GM13976 (cell line): ENCODE measurements around the gene ABR.

Experiments used
- DNase-seq: peaks from one replicate; pipeline ENCODE4 v3.0.0; 2012; ENCODE audit warnings: low spot score
- in situ Hi-C: fragments of 300-500 bp; cut with MboI; formaldehyde crosslinking; loops from one replicate; pipeline ENCODE4 v1.12.0; 2022; ENCODE audit warnings: low sequenced_read_pairs, mixed read lengths, inconsistent platforms; ENCODE audit not compliant: unreplicated experiment
- TF ChIP-seq, protein P1 (sequence below): IDR thresholded peaks from 2 replicates; pipeline ENCODE4 v1.5.1; 2012; ENCODE audit warnings: borderline replicate concordance, mild to moderate bottlenecking; ENCODE audit not compliant: insufficient read depth; ENCODE audit errors: extremely low read depth, missing control alignments, control extremely low read depth

ABR gene

DNA sequence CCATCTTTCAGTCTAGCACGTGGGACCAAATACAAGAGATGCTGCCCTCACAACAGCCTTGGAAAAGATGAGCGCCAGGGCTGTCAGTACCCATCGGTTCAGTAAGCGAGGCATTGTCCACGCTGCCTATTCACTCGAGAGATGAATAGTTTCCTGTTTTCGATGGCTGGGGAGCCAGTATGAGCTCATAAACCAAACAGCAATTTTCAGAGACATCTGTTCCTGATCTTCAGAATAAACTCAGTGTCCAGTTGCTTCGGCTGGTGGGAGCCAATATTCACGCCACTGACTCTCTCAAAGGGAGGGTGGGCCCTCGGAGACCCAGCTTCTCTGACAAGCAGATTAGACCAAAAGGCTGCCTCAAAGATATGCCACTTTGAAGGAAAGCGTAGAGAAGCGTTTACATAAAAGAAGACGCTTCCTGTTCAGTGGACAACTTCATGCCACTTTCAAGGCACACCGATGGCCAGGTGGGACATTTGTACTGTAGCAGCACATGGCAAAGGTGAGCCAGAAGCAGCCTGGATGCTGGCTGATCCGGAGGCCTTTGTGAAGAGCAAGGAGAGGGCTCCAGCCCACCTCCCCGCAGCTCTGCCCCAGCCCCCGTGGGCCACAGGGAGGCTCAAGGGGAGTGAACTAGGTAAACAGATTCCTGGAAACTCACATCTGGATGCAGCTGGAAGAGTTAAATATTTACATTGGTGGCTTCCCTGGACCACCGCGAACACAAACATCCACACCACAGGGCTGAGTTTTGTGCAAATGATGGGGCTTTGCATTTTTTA lies 176.8 kb downstream of the ABR start:
- DNase-seq = no peak
- TF ChIP-seq, protein P1, sequence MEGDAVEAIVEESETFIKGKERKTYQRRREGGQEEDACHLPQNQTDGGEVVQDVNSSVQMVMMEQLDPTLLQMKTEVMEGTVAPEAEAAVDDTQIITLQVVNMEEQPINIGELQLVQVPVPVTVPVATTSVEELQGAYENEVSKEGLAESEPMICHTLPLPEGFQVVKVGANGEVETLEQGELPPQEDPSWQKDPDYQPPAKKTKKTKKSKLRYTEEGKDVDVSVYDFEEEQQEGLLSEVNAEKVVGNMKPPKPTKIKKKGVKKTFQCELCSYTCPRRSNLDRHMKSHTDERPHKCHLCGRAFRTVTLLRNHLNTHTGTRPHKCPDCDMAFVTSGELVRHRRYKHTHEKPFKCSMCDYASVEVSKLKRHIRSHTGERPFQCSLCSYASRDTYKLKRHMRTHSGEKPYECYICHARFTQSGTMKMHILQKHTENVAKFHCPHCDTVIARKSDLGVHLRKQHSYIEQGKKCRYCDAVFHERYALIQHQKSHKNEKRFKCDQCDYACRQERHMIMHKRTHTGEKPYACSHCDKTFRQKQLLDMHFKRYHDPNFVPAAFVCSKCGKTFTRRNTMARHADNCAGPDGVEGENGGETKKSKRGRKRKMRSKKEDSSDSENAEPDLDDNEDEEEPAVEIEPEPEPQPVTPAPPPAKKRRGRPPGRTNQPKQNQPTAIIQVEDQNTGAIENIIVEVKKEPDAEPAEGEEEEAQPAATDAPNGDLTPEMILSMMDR = no peak
- in situ Hi-C loops = no loop called here

DNA sequence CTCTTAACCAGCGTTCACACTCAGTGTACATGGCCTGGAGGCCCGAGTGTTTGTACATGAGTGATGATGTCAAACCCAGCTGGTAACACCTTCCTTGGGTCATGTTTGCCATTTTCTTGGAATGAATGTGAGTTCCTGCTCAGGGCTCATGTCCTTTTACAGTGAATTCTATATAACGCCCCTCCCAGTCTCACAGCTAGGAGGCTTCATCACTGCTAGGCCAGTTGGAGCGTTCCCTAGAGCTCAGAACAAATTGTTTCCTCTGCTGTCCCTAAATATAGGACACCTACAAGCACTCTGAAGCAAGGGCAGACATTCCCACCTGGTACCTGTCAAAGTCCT lies 177.4 kb downstream of the ABR start:
- in situ Hi-C loops = no loop called here
- no peak for DNase-seq
- TF ChIP-seq, protein P1 = no peak

DNA sequence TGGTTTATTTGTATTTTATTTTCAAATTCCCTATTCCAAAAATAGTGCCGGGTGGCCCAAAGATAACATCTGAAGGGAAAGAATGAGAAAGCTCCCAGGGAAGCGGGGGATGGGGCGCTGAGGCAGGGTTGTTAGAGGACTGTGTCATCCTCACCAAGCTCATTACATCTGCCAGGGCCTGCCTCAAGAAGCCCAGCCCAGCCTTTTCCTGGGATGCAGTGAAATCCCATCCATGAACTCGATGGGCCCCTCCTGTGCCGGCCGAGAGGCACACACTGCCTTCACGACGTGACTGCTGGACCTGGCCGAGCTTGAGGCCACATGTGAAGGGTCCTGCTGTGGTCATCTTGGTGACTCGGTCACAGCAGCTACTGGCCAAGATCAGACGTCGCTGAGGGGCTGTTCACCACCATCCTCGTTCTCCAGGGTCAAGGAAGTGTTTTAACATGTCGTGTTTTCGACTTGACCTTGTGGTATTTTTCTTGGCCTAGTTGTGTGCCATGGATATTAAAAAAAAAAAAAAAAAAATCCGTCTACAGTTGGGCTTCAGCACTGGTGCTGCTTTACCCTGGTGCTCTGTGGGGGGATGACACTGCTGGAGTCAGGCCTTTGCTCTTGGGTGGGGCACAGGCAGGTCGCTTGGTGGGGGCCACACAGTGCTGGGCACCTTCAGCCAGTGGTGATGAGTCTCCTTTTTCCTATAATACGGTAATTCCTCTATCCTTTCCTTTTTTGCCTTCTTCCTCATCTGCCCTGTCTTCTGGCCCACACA lies 178.0 kb downstream of the ABR start:
- in situ Hi-C loops = no loop called here
- TF ChIP-seq, protein P1 = no peak
- no peak for DNase-seq

DNA sequence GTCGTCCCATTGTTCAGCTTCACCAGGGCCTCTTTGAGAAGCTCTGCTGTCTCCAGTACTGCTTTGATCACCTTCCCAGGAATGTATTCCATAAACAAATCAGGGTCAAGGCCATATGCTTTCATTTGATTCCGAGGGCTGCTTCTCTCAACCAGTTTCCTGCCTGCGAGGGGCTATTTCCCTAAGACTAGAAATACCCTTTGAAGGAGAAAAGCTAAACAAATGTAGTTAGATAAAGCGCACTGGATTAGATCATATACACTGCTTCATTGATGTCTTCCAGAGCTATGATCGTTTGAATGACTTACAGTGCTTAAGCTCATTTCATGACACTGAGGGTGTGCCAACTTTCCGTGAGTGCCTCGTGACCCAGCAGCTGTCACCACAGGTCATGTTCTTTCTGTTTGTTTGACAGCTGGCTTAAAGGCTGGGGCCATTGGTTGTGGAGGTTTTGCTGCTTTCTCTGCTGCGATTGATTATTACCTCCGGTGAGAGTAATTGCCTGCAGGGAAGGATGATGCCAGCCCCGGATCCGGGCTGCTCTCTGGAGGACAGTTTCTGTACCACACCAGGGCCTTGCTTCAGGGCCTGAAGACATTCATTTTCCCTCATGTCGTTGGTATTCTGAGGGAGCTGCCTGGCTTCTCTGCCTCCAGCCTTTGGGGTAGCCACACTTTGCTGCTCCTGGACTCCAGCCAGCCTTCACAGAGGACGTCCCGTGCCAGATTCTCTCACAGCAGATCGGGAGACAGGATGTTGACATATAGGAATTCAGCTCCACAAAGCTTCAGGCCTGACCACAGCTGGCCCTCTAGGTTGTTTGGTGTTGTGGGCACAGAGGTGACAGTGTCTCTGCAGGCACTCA lies 179.0 kb downstream of the ABR start:
- in situ Hi-C loops = no loop called here
- TF ChIP-seq, protein P1 = no peak
- DNase-seq = no peak

DNA sequence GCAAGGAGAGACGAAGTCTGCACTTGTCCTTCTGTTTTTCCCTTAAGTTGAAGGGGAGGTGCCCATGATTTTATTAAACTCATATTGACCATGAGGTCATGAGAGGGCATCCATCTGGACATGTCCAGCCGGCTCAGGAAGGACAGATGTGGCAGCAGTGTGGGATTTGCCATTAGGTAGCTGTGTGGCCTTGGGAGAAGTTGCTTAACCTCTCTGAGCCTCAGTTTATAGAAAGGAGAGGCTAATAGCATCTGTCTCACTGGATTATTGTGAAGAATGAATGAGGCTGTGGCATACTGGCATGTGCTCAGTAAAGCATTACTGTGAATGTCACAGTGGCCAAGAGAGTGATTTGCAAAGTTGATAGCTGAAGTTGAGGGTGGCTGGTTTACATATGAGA lies 181.7 kb downstream of the ABR start:
- in situ Hi-C loops = no loop called here
- no peak for DNase-seq
- TF ChIP-seq, protein P1 = no peak
